Fibroblast of lung (primary cell): Measurements from ENCODE around the gene CDC25C. TPM values are rescaled to one million over a fixed set of nuclear protein-coding genes. Genes with fewer than 3 reads are reported as not detected.

Experiments used
- DNase-seq, 2 donors: peaks; one replicate each; pipeline versions ENCODE4 v3.0.0 to v3.0.0-alpha.2; 2010; ENCODE audit warnings: low read depth in 2 of 2
- H2AFZ ChIP-seq: 2 replicates; pipeline ENCODE4 v1.5.1; 2012; ENCODE audit warnings: low read length, control low read depth, inconsistent platforms
- H3K27ac ChIP-seq: 2 replicates; pipeline ENCODE4 v1.5.1; 2011; ENCODE audit warnings: low read length, control low read depth; ENCODE audit not compliant: insufficient read depth
- H3K27me3 ChIP-seq: 2 replicates; pipeline ENCODE4 v1.5.1; 2011; ENCODE audit warnings: mild to moderate bottlenecking, low read length; ENCODE audit not compliant: control insufficient read depth, insufficient read depth
- H3K36me3 ChIP-seq: 2 replicates; pipeline ENCODE4 v1.5.1; 2011; ENCODE audit warnings: low read length; ENCODE audit not compliant: control insufficient read depth, insufficient read depth
- H3K4me1 ChIP-seq: 2 replicates; pipeline ENCODE4 v1.5.1; 2011; ENCODE audit warnings: low read length; ENCODE audit not compliant: control insufficient read depth, insufficient read depth; ENCODE audit errors: extremely low read depth
- H3K4me2 ChIP-seq: 2 replicates; pipeline ENCODE4 v1.5.1; 2011; ENCODE audit warnings: low read length, control low read depth; ENCODE audit not compliant: insufficient read depth; ENCODE audit errors: extremely low read depth
- H3K4me3 ChIP-seq, 4 experiments: fragments of 200-600 bp in 1 of 4; sonication (generic) in 1 of 4; replicated peaks in 1 of 4; 2 replicates each; pipeline ENCODE4 v1.5.1; 2011 to 2016; ENCODE audit warnings: low read length in 4 of 4, low read depth in 3 of 4, mild to moderate bottlenecking in 3 of 4, control low read depth in 2 of 4, inconsistent platforms in 1 of 4, mixed read lengths in 1 of 4; ENCODE audit not compliant: insufficient read depth in 1 of 4; ENCODE audit errors: control extremely low read depth in 1 of 4
- H3K79me2 ChIP-seq: 2 replicates; pipeline ENCODE4 v1.5.1; 2012; ENCODE audit warnings: mild to moderate bottlenecking, low read length, inconsistent platforms; ENCODE audit not compliant: control insufficient read depth, insufficient read depth
- H3K9ac ChIP-seq: 2 replicates; pipeline ENCODE4 v1.5.1; 2011; ENCODE audit warnings: mild to moderate bottlenecking, low read length, control low read depth; ENCODE audit not compliant: insufficient read depth
- H3K9me3 ChIP-seq: 2 replicates; pipeline ENCODE4 v1.5.1; 2012; ENCODE audit warnings: low read depth, low read length; ENCODE audit not compliant: control insufficient read depth, insufficient read depth
- H4K20me1 ChIP-seq: 2 replicates; pipeline ENCODE4 v1.5.1; 2011; ENCODE audit warnings: low read length; ENCODE audit not compliant: control insufficient read depth, insufficient read depth; ENCODE audit errors: extremely low read depth
- CTCF ChIP-seq, 2 donors: IDR thresholded peaks in 1 of 2; conservative IDR thresholded peaks in 1 of 2; 1 replicate in 1 of 2; 2 replicates in 1 of 2; pipeline ENCODE4 v1.5.1; 2011 to 2012; ENCODE audit warnings: low read length in 2 of 2, control low read depth in 1 of 2, inconsistent platforms in 1 of 2, low read depth in 1 of 2, mild to moderate bottlenecking in 1 of 2
- EZH2 ChIP-seq: IDR thresholded peaks from 2 replicates; pipeline ENCODE4 v1.5.1; 2012; ENCODE audit warnings: low read length, control low read depth, mild to moderate bottlenecking; ENCODE audit errors: missing control alignments
- polyA plus RNA-seq, 2 donors: library from polyadenylated mRNA; depleted of rRNA in 1 of 2; stranded (reverse) in 1 of 2; unstranded in 1 of 2; fragments of >200 nt; gene quantifications; 2 replicates each; pipeline ENCODE4 v1.2.1, GENCODE V29; 2011 to 2012; ENCODE audit warnings: missing spikeins in 1 of 2
- total RNA-seq: library from RNA; depleted of rRNA; stranded (reverse); fragments of >200 nt; gene quantifications from 2 replicates; pipeline ENCODE4 v1.2.1, GENCODE V29; 2014

CDC25C gene
- total and polyA plus RNA-seq, 2 donors (not counting 1 experiment from before 2014, with no cell fraction given): 2.4 to 3.0 TPM

DNA sequence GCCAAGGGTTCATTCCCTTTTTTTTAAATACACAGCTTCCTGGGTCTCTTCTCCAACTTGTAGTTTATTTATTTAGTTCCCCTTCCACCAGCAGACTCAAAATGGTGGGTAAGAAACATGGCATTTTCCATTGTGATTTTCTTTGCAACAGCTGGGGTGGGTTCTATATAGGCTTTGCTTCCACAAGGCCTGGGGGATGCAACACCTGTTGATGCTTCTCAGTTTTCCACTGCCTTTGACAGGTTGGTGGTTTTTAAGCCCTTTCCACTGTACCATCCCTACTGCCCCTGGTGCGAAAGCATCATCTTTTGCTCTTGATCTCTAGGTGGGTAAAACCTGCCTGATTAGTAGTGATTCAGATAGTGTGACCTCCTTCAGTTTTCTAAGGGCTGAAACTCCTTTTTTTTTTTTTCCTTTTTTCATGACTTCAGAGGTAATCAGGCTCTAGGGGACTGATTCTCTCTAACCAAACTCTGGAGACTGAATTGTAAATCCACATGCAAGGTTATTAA is 29.4 kb upstream of the CDC25C start:
- Histone ChIP-seq H3K4me3 (no peak overlapping the region), H3K79me2 (peaks cover 58% of the 10 kb centered on the region), H3K36me3 (no peaks in the 10 kb centered on the region), H3K4me1 (no peaks in the 10 kb centered on the region), H3K27me3 (no peaks in the 10 kb centered on the region), H3K4me2 (no peak overlapping the region), H3K27ac (no peak overlapping the region), H3K9ac (no peak overlapping the region), H3K9me3 (no peaks in the 10 kb centered on the region), H2AFZ (no peak overlapping the region), H4K20me1 (no peaks in the 10 kb centered on the region)
- TF ChIP-seq EZH2 (no peak), CTCF (conservative IDR thresholded peaks at IDR 0.05 in 1 of 2, IDR thresholded peaks at IDR 0.05 in 1 of 2; ENCODE audit: low read depth in 1 of 2, low read length in 2 of 2) (no peak)
- DNase-seq: no peak

- no peak for DNase-seq
- H3K27ac ChIP-seq: no peak overlapping the region
- H3K36me3 ChIP-seq: no peaks in the 10 kb centered on the region
- H3K4me3 ChIP-seq: no peak overlapping the region
- no peak for TF ChIP-seq EZH2
- TF ChIP-seq CTCF (conservative IDR thresholded peaks at IDR 0.05 in 1 of 2, IDR thresholded peaks at IDR 0.05 in 1 of 2; ENCODE audit: low read depth in 1 of 2, low read length in 2 of 2): no peak
- H3K27me3 ChIP-seq: no peaks in the 10 kb centered on the region
- no peak overlapping the region for H3K9ac ChIP-seq
- peaks cover 68% of the 10 kb centered on the region for H3K79me2 ChIP-seq
- H3K9me3 ChIP-seq: no peaks in the 10 kb centered on the region
- no peak overlapping the region for H3K4me2 ChIP-seq
- no peaks in the 10 kb centered on the region for H3K4me1 ChIP-seq
- H4K20me1 ChIP-seq: no peaks in the 10 kb centered on the region
- H2AFZ ChIP-seq: no peak overlapping the region
These were observed 28.0 kb upstream of the CDC25C start for GRCh38 chr5:138359621-138360020.

DNA sequence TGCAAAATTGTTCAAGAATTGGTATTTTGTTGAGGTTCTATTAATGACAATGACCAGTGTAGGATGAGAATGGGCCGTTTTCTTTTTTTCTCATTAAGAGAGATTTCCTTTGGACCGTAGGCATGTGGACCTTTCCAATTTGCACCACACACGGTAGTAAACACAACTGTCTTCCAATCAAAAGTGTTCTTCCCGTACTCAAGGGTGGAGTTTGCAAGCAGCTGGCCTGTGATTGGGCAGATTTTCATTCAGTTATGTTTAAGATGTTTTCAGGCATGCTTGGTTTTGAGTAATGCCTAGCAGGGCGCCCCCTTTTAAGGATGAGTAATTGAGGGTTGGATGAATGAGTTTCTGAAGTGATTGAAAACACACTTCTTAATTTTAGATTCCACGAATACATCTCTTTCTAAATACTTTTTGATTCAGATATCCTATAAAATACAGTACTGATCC is 23.3 kb upstream of the CDC25C start:
- H2AFZ ChIP-seq: no peak overlapping the region
- peak; percentile 68 to 88 for DNase-seq
- H3K4me3 ChIP-seq: peak overlapping the region in 3 of 4 experiments; percentile 67 to 95 (median 89)
- no peaks in the 10 kb centered on the region for H4K20me1 ChIP-seq
- no peaks in the 10 kb centered on the region for H3K36me3 ChIP-seq
- no peak overlapping the region for H3K27ac ChIP-seq
- no peaks in the 10 kb centered on the region for H3K4me1 ChIP-seq
- H3K9ac ChIP-seq: no peak overlapping the region
- TF ChIP-seq CTCF (conservative IDR thresholded peaks at IDR 0.05 in 1 of 2, IDR thresholded peaks at IDR 0.05 in 1 of 2; ENCODE audit: low read depth in 1 of 2, low read length in 2 of 2) (no peak), EZH2 (no peak)
- peaks cover 62% of the 10 kb centered on the region for H3K79me2 ChIP-seq
- H3K9me3 ChIP-seq: peaks cover 3% of the 10 kb centered on the region
- H3K4me2 ChIP-seq: peak overlapping the region; percentile 60
- H3K27me3 ChIP-seq: no peaks in the 10 kb centered on the region
